Mammary epithelial cell (primary cell): Measurements from ENCODE around the gene LEPROT.

Experiments
- CTCF ChIP-seq, 2 donors: IDR thresholded peaks in 1 of 2; conservative IDR thresholded peaks in 1 of 2; 2 replicates each; pipeline ENCODE4 v1.5.1; 2011 to 2012; ENCODE audit warnings: inconsistent platforms in 2 of 2, low read length in 2 of 2, mild to moderate bottlenecking in 2 of 2, control low read depth in 1 of 2, low read depth in 1 of 2; ENCODE audit not compliant: insufficient read depth in 1 of 2; ENCODE audit errors: extremely low read depth in 1 of 2
- EZH2 ChIP-seq: IDR thresholded peaks from 2 replicates; pipeline ENCODE4 v1.6.1; 2012; ENCODE audit warnings: low read length, inconsistent platforms, borderline replicate concordance

- no peak for TF ChIP-seq CTCF (conservative IDR thresholded peaks at IDR 0.05 in 1 of 2, IDR thresholded peaks at IDR 0.05 in 1 of 2; ENCODE audit: extremely low read depth in 1 of 2, insufficient read depth in 1 of 2, low read depth in 1 of 2, low read length in 2 of 2)
- TF ChIP-seq EZH2: no peak
Observed at GRCh38 chr1:65478379-65479026, 58.0 kb downstream of the LEPROT start.
